ENCODE results near the gene LRP3. TPM values are rescaled to one million over a fixed set of nuclear protein-coding genes. Genes with fewer than 3 reads are reported as not detected.

The LRP3 gene
- polyA plus RNA-seq, 10 donors = 14.0 to 26.6 (median 20.6) TPM

- DNase-seq = no peak
Observed at GRCh38 chr19:33251526-33252090, 57.5 kb downstream of the LRP3 start.

GRCh38 chr19:33252418-33252962, 58.4 kb downstream of the LRP3 start:
- DNase-seq = no peak

- DNase-seq = no peak
Observed at GRCh38 chr19:33252971-33253370, 58.8 kb downstream of the LRP3 start.

- DNase-seq = no peak
Observed at GRCh38 chr19:33254245-33254824, 60.2 kb downstream of the LRP3 start.

GRCh38 chr19:33255781-33256180, 61.7 kb downstream of the LRP3 start:
- no peak for DNase-seq

GRCh38 chr19:33256261-33256660, 62.1 kb downstream of the LRP3 start:
- no peak for DNase-seq

- no peak for DNase-seq
Observed at GRCh38 chr19:33257828-33258227, 63.7 kb downstream of the LRP3 start.

Other genes with a start within 250 kb of the LRP3 start
- gene CEP89, start 222.4 kb upstream of the LRP3 start, polyA plus RNA-seq (ENCODE audit: insufficient read length in 10 of 10) = 10 to 100 TPM; 15.6 to 23.1 (median 19.9) TPM
- 1 to 10 TPM; 1.0 to 3.2 (median 1.9) TPM for gene FAAP24, start 222.1 kb upstream of the LRP3 start, polyA plus RNA-seq (ENCODE audit: insufficient read length in 10 of 10)
- gene RHPN2, start 129.4 kb upstream of the LRP3 start, polyA plus RNA-seq (ENCODE audit: insufficient read length in 10 of 10) = 1 to 10 TPM; 1.1 to 2.6 (median 1.6) TPM
- gene GPATCH1, start 113.1 kb upstream of the LRP3 start, polyA plus RNA-seq (ENCODE audit: insufficient read length in 10 of 10) = 1 to 10 TPM; 5.1 to 9.1 (median 7.8) TPM
- under 1 TPM; 0.29 to 0.71 (median 0.54) TPM for gene WDR88, start 62.2 kb upstream of the LRP3 start, polyA plus RNA-seq (ENCODE audit: insufficient read length in 10 of 10)
- gene SLC7A10, start 31.5 kb downstream of the LRP3 start, polyA plus RNA-seq (ENCODE audit: insufficient read length in 10 of 10) = 10 to 100 TPM in 1 of 10 donors, 1 to 10 TPM in 9; 5.4 to 12.1 (median 7.9) TPM
- gene CEBPA, start 108.2 kb downstream of the LRP3 start, polyA plus RNA-seq (ENCODE audit: insufficient read length in 10 of 10) = 10 to 100 TPM in 2 of 10 donors, 1 to 10 TPM in 8; 3.2 to 12.9 (median 4.6) TPM
- 10 to 100 TPM; 18.2 to 24.6 (median 20.0) TPM for gene CEBPG, start 179.4 kb downstream of the LRP3 start, polyA plus RNA-seq (ENCODE audit: insufficient read length in 10 of 10)

Measured in muscle of back (tissue), 11 donors.